ENCODE measurements around the gene INO80.

INO80 gene

GRCh38 chr15:41122849-41123248 lies 6.8 kb upstream of the INO80 start:
- Histone ChIP-seq H3K36me3 (ENCODE audit: insufficient read depth, low read length) (no peaks in the 10 kb centered on the region), H3K79me2 (ENCODE audit: insufficient read depth, low read length) (no peaks in the 10 kb centered on the region), H2AFZ (ENCODE audit: low read length) (no peak overlapping the region), H3F3A (ENCODE audit: insufficient read depth, low read length) (no peaks in the 10 kb centered on the region), H3K27me3 (ENCODE audit: insufficient read depth, low read length) (no peaks in the 10 kb centered on the region), H3K27ac (ENCODE audit: low read depth, low read length, poor library complexity, severe bottlenecking) (no peak overlapping the region), H4K20me1 (ENCODE audit: insufficient read depth, low read length) (no peaks in the 10 kb centered on the region), H3K9me3 (ENCODE audit: low read length) (no peaks in the 10 kb centered on the region), H3K4me1 (ENCODE audit: insufficient read depth, low read length, severe bottlenecking) (no peaks in the 10 kb centered on the region), H3K9ac (ENCODE audit: low read length) (no peak overlapping the region), H3K4me2 (ENCODE audit: low read length) (no peak overlapping the region), H3K9me2 (ENCODE audit: low read depth, low read length) (no peaks in the 10 kb centered on the region), H3K4me3 (ENCODE audit: low read depth, low read length, poor library complexity, severe bottlenecking) (no peak overlapping the region)
- TF ChIP-seq EZH2 (IDR thresholded peaks at IDR 0.05; ENCODE audit: borderline replicate concordance, low read length): no peak
- TF ChIP-seq CTCF (IDR thresholded peaks at IDR 0.05; ENCODE audit: low read length): no peak

DNA sequence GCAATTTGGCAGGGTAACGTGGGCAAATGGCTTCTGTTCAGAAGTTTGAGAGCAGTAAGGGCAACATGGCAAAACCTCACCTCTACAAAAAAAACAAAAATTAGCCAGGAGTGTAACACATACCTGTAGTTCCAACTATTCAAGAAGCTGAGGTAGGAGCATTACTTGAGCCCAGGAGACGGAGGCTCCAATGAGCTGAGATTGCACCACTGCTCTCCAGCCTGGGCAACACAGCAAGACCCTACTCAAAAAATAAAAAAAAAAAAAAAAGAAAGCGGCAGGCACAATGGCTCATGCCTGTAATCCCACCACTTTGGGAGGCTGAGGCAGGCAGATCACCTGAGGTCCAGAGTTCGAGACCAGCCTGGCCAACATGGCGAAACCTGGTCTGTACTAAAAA lies 5.9 kb upstream of the INO80 start:
- Histone ChIP-seq H3K36me3 (ENCODE audit: insufficient read depth, low read length) (no peaks in the 10 kb centered on the region), H3K9ac (ENCODE audit: low read length) (no peak overlapping the region), H3K79me2 (ENCODE audit: insufficient read depth, low read length) (no peaks in the 10 kb centered on the region), H3K27me3 (ENCODE audit: insufficient read depth, low read length) (no peaks in the 10 kb centered on the region), H3F3A (ENCODE audit: insufficient read depth, low read length) (no peaks in the 10 kb centered on the region), H3K9me3 (ENCODE audit: low read length) (no peaks in the 10 kb centered on the region), H3K9me2 (ENCODE audit: low read depth, low read length) (no peaks in the 10 kb centered on the region), H3K4me1 (ENCODE audit: insufficient read depth, low read length, severe bottlenecking) (peaks cover 5% of the 10 kb centered on the region), H2AFZ (ENCODE audit: low read length) (no peak overlapping the region), H3K27ac (ENCODE audit: low read depth, low read length, poor library complexity, severe bottlenecking) (no peak overlapping the region), H3K4me2 (ENCODE audit: low read length) (no peak overlapping the region), H4K20me1 (ENCODE audit: insufficient read depth, low read length) (no peaks in the 10 kb centered on the region), H3K4me3 (ENCODE audit: low read depth, low read length, poor library complexity, severe bottlenecking) (no peak overlapping the region)
- TF ChIP-seq EZH2 (IDR thresholded peaks at IDR 0.05; ENCODE audit: borderline replicate concordance, low read length) (no peak), CTCF (IDR thresholded peaks at IDR 0.05; ENCODE audit: low read length) (no peak)

GRCh38 chr15:41116962-41117252 lies 827 bp upstream of the INO80 start:
- Histone ChIP-seq H3K9me2 (ENCODE audit: low read depth, low read length) (no peaks in the 10 kb centered on the region), H3F3A (ENCODE audit: insufficient read depth, low read length) (no peaks in the 10 kb centered on the region), H3K79me2 (ENCODE audit: insufficient read depth, low read length) (peaks cover 36% of the 10 kb centered on the region), H3K4me3 (ENCODE audit: low read depth, low read length, poor library complexity, severe bottlenecking) (peak overlapping the region; percentile 94), H3K9me3 (ENCODE audit: low read length) (no peaks in the 10 kb centered on the region), H3K27me3 (ENCODE audit: insufficient read depth, low read length) (no peaks in the 10 kb centered on the region), H2AFZ (ENCODE audit: low read length) (peak overlapping the region; percentile 97), H3K9ac (ENCODE audit: low read length) (peak overlapping the region; percentile 96), H3K36me3 (ENCODE audit: insufficient read depth, low read length) (peaks cover 13% of the 10 kb centered on the region), H3K4me2 (ENCODE audit: low read length) (peak overlapping the region; percentile 98), H4K20me1 (ENCODE audit: insufficient read depth, low read length) (no peaks in the 10 kb centered on the region), H3K27ac (ENCODE audit: low read depth, low read length, poor library complexity, severe bottlenecking) (peak overlapping the region; percentile 84), H3K4me1 (ENCODE audit: insufficient read depth, low read length, severe bottlenecking) (peaks cover 20% of the 10 kb centered on the region)
- TF ChIP-seq EZH2 (IDR thresholded peaks at IDR 0.05; ENCODE audit: borderline replicate concordance, low read length): no peak
- TF ChIP-seq CTCF (IDR thresholded peaks at IDR 0.05; ENCODE audit: low read length): no peak

All from OCI-LY1 (cell line).